Heart left ventricle (tissue), 16 donors: ENCODE data around the gene SFSWAP. TPM values are rescaled to one million over a fixed set of nuclear protein-coding genes. Genes with fewer than 3 reads are reported as not detected.
"Not testable (repeated sequence)": the region's sequence is repeated elsewhere in the genome, so short reads cannot be mapped to it uniquely, and the experiment has no call there.

Source experiments
- ATAC-seq, 4 donors: fragments of 200-7000 bp; cut with Tn5 transposase; one replicate each; pipeline ENCODE4 v1.9.1; 2020 to 2022; ENCODE audit warnings: moderate library complexity in 4 of 4, mild to moderate bottlenecking in 3 of 4, moderate number of reproducible peaks in 1 of 4
- DNase-seq, 5 donors: peaks; one replicate each; pipeline ENCODE4 v3.0.0-alpha.2; 2020
- H3K27ac ChIP-seq, 12 donors: fragments of 200-600 bp; sonication (generic) in 4 of 12; one replicate each; pipeline versions ENCODE4 v1.5.0 to v1.8.0; 2016 to 2022; ENCODE audit warnings: mild to moderate bottlenecking in 2 of 12
- H3K27me3 ChIP-seq, 9 donors: fragments of 200-600 bp; sonication (generic) in 2 of 9; one replicate each; pipeline versions ENCODE4 v1.5.1 to v1.8.0; 2016 to 2022; ENCODE audit warnings: mild to moderate bottlenecking in 3 of 9
- H3K36me3 ChIP-seq, 9 donors: fragments of 200-600 bp; sonication (generic) in 2 of 9; one replicate each; pipeline versions ENCODE4 v1.5.0 to v1.8.0; 2018 to 2022; ENCODE audit warnings: mild to moderate bottlenecking in 2 of 9
- H3K4me1 ChIP-seq, 12 donors: fragments of 200-600 bp; sonication (generic) in 4 of 12; one replicate each; pipeline versions ENCODE4 v1.5.0 to v1.8.0; 2016 to 2022; ENCODE audit warnings: mild to moderate bottlenecking in 3 of 12
- H3K4me3 ChIP-seq, 12 donors: fragments of 200-600 bp; sonication (generic) in 4 of 12; one replicate each; pipeline versions ENCODE4 v1.5.0 to v1.8.0; 2017 to 2022; ENCODE audit warnings: mild to moderate bottlenecking in 9 of 12, moderate library complexity in 4 of 12
- H3K9me3 ChIP-seq, 12 donors: fragments of 200-600 bp; sonication (generic) in 4 of 12; one replicate each; pipeline versions ENCODE4 v1.5.0 to v1.8.0; 2016 to 2022; ENCODE audit warnings: mild to moderate bottlenecking in 1 of 12
- CTCF ChIP-seq, 12 donors: fragments of 200-600 bp; sonication (generic) in 4 of 12; IDR thresholded peaks; one replicate each; pipeline versions ENCODE4 v1.5.0 to v1.8.0; 2018 to 2022; ENCODE audit warnings: antibody characterized with exemption in 12 of 12, mild to moderate bottlenecking in 5 of 12
- POLR2A ChIP-seq, 2 donors: fragments of 450-650 bp; IDR thresholded peaks; one replicate each; pipeline ENCODE4 v1.6.1; 2017; ENCODE audit warnings: antibody characterized with exemption in 2 of 2, mild to moderate bottlenecking in 2 of 2, moderate library complexity in 2 of 2
- WGBS, 4 donors: extraction: QIAGEN DNeasy Blood & Tissue Kit in 2 of 4; methylation state at CpG; one replicate each; pipeline versions ENCODE4 v1.1.5 to v1.1.7; 2013 to 2018; 5-methylcytosine and 5-hydroxymethylcytosine counted together
- intact Hi-C, 10 donors: fragments of 100-400 bp; cut with DNase I; formaldehyde crosslinking; loops; one replicate each; pipeline versions ENCODE4 v1.11.1 to v1.14.2; 2022
- polyA plus RNA-seq, 2 donors: library from polyadenylated mRNA; stranded (reverse); fragments of 200-250 nt; gene quantifications; one replicate each; pipeline ENCODE4 v1.2.3, GENCODE V29; 2013
- total RNA-seq, 9 donors: library from RNA; depleted of rRNA in 2 of 9; stranded (reverse); fragments of >200 nt in 2 of 9; fragmentation: NEBNext Ultra II Directional in 3 of 9; extraction: Animal tissue kit (Norgen Biotek cat#: 25700) in 3 of 9; gene quantifications; one replicate each; pipeline versions ENCODE4 v1.1.0 to v1.2.4, GENCODE V29; 2016 to 2023
- donor health status: ischemic (EF 13 %, LVEDD 7.1; RV severe dilation, severe dysfunction).
- donor health status: healthy with polysubstance abuse.
- donor health status: DM: no; HTN: yes; CAD: no.
- donor health status: DM: no; HTN: no; CAD: no.
- donor health status: ischemic (EF 25% LVEDD 6.9; RV normal size, moderate dysfunction).
- donor health status: ischemic (EF 25% LVEDD 5.7; RV mildly dilated, moderate dysfunction).
- donor health status: healthy.
- donor health status: DM: yes; HTN: yes; CAD: no.
- donor health status: ischemic (EF 35%, LVEDD 5.7; RV mildly dilated, moderate dysfunction).
- donor health status: nonischemic (EF 11% LVEDD 7.7; RV severe dilation, severe dysfunction).
- donor health status: DM: yes; HTN: yes; CAD: no.
- donor health status: PGD.
- donor health status: ischemic (EF 29% LVEDD 5.4; RV normal size, mild dysfunction).
- donor health status: nonischemic (EF 23%, LVEDD 6.1; RV moderate dilation, normal function).

SFSWAP gene
- total and polyA plus RNA-seq, 11 donors, result 10.4 to 25.1 (median 18.6) TPM

- H3K4me3 ChIP-seq, H3K27me3 ChIP-seq, H3K27ac ChIP-seq, H3K4me1 ChIP-seq, H3K9me3 ChIP-seq, ATAC-seq, DNase-seq, H3K36me3 ChIP-seq: not testable (repeated sequence)
- WGBS, 4 donors, result 69 to 75% (median 73%) methylated on average over 6 to 16 of the region's 18 CpGs
- intact Hi-C loops, result loop anchor here in 1 of 10 donors (10.0 kb wide), 1 partner anchor 456 kb away; no protein-coding TSS in a partner anchor
These were observed 30.3 kb upstream of the SFSWAP start for GRCh38 chr12:131680392-131681256.

GRCh38 chr12:131681257-131681620 is 29.7 kb upstream of the SFSWAP start:
- 72 to 80% (median 77%) methylated on average over 5 of the region's 5 CpGs for WGBS, 4 donors
- intact Hi-C loops, result loop anchor here in 1 of 10 donors (10.0 kb wide), 1 partner anchor 456 kb away; no protein-coding TSS in a partner anchor
- Histone ChIP-seq H3K36me3 (no peaks in the 10 kb centered on the region), H3K4me1 (no peaks in the 10 kb centered on the region), H3K9me3 (no peaks in the 10 kb centered on the region), H3K27me3 (peaks cover 0 to 7% (median 0%) of the 10 kb centered on the region in 9 donors), H3K4me3 (no peak overlapping the region), H3K27ac (no peak overlapping the region)
- no peak for TF ChIP-seq POLR2A (IDR thresholded peaks at IDR 0.05)
- TF ChIP-seq CTCF (IDR thresholded peaks at IDR 0.05), result no peak
- DNase-seq (no peak), ATAC-seq (no peak)

GRCh38 chr12:131681746-131682509 is 29.0 kb upstream of the SFSWAP start:
- WGBS, 4 donors, result 33 to 58% (median 41%) methylated on average over 16 to 25 of the region's 25 CpGs
- H3K27ac ChIP-seq, H3K9me3 ChIP-seq, H3K4me3 ChIP-seq, H3K4me1 ChIP-seq, H3K27me3 ChIP-seq, H3K36me3 ChIP-seq: not testable (repeated sequence)
- peak; percentile 70 to 99 (median 75) for ATAC-seq
- DNase-seq, result peak in 2 of 5 donors; percentile 26 to 50
- intact Hi-C loops, result loop anchor here in 1 of 10 donors (10.0 kb wide), 1 partner anchor 457 kb away; no protein-coding TSS in a partner anchor

GRCh38 chr12:131682510-131682895 is 28.4 kb upstream of the SFSWAP start:
- no peaks in the 10 kb centered on the region for H3K4me1 ChIP-seq
- WGBS, 4 donors, result 21 to 45% (median 35%) methylated on average over 8 to 10 of the region's 10 CpGs
- TF ChIP-seq POLR2A (IDR thresholded peaks at IDR 0.05) (no peak), CTCF (IDR thresholded peaks at IDR 0.05) (no peak)
- ATAC-seq (peak in 1 of 4 donors; percentile 8), DNase-seq (no peak)
- H3K4me3 ChIP-seq, result no peak overlapping the region
- no peak overlapping the region for H3K27ac ChIP-seq
- H3K9me3 ChIP-seq, result no peaks in the 10 kb centered on the region
- peaks cover 0 to 7% (median 0%) of the 10 kb centered on the region in 9 donors for H3K27me3 ChIP-seq
- no peaks in the 10 kb centered on the region for H3K36me3 ChIP-seq
- intact Hi-C loops, result loop anchor here in 1 of 10 donors (10.0 kb wide), 1 partner anchor 458 kb away; no protein-coding TSS in a partner anchor
